Naive thymus-derived CD8-positive, alpha-beta T cell (primary cell): ENCODE results near the gene METTL24. TPM values are rescaled to one million over a fixed set of nuclear protein-coding genes. Genes with fewer than 3 reads are reported as not detected.
A peak's percentile ranks its signal among the peaks of the same experiment; 100 is the strongest.

Experiments
- ATAC-seq, 2 donors: fragments of 150-1000 bp; cut with Tn5 transposase in 1 of 2; sonication (Bioruptor Pico), chemical (Tn5 transposase) in 1 of 2; 1 replicate in 1 of 2; 2 replicates in 1 of 2; pipeline ENCODE4 v1.10.0; 2021; ENCODE audit warnings: mild to moderate bottlenecking in 2 of 2, moderate library complexity in 2 of 2
- POLR2A ChIA-PET: fragments of 350-600 bp; sonication (Branson Sonifier 250); formaldehyde crosslinking; loops from one replicate; lab custom pipeline; 2021; ENCODE audit warnings: antibody characterized with exemption; lab: Charles Lee
- DNase-seq, 10 donors: peaks; one replicate each; pipeline versions ENCODE4 v3.0.0 to v3.0.0-alpha.2; 2020 to 2022
- H3K27ac Mint-ChIP-seq, 10 donors: one replicate each; pipeline ENCODE4 v1.8.0; 2020 to 2022; ENCODE audit warnings: mild to moderate bottlenecking in 10 of 10, mixed read lengths in 10 of 10, moderate library complexity in 4 of 10, inconsistent platforms in 1 of 10
- H3K27me3 Mint-ChIP-seq, 5 donors: one replicate each; pipeline ENCODE4 v1.8.0; 2021 to 2022; ENCODE audit warnings: mixed read lengths in 5 of 5
- H3K36me3 Mint-ChIP-seq, 3 donors: one replicate each; pipeline ENCODE4 v1.8.0; 2020 to 2022; ENCODE audit warnings: mixed read lengths in 3 of 3, mild to moderate bottlenecking in 2 of 3, inconsistent platforms in 1 of 3
- H3K4me1 Mint-ChIP-seq, 4 donors: one replicate each; pipeline ENCODE4 v1.8.0; 2021 to 2022; ENCODE audit warnings: mixed read lengths in 4 of 4
- H3K4me3 Mint-ChIP-seq, 10 donors: one replicate each; pipeline ENCODE4 v1.8.0; 2020 to 2022; ENCODE audit warnings: mild to moderate bottlenecking in 10 of 10, mixed read lengths in 10 of 10, moderate library complexity in 6 of 10, inconsistent platforms in 1 of 10
- H3K9me3 Mint-ChIP-seq, 9 donors: one replicate each; pipeline ENCODE4 v1.8.0; 2020 to 2022; ENCODE audit warnings: mixed read lengths in 9 of 9, mild to moderate bottlenecking in 3 of 9, inconsistent platforms in 1 of 9, moderate library complexity in 1 of 9
- polyA plus RNA-seq, 3 donors: library from polyadenylated mRNA; unstranded; fragments of 300-500 nt; fragmentation: Illumina TruSeq; gene quantifications; one replicate each; pipeline ENCODE4 v1.2.3, GENCODE V29; 2021
- total RNA-seq, 8 experiments: library from RNA in 2 of 8; stranded (reverse) in 2 of 8; gene quantifications; one replicate each; pipeline ENCODE4 v1.2.3 and lab custom pipeline; 2021 to 2026

The METTL24 gene, protein sequence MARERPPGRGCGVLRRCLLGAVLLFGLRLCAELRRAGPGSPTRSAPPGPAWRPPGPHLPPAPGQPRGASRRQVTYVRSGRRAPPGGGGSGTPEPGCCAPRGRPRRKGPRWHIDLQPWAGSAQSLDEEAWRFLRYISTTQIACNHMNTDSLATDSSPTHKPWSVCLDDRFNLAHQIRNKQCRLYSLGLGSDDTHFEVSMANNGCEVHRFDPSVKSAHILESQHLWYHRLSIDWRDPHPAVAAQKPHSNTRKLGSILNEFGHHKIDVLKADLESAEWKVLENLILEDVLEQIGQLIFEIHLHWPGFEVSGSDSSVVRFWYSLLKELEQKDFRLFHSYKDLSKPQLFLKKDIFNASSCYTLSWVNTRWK
- total RNA-seq (1 to 10 TPM; 1.2 to 2.0 TPM), polyA plus RNA-seq (1 to 10 TPM in 1 of 3 donors, under 1 TPM in 1, not detected in 1; 0.58 to 1.3 TPM), total RNA-seq (lab: John Stamatoyannopoulos, UW) (0 to 2.4 (median 0.41) reads per million in 6 experiments)

DNA sequence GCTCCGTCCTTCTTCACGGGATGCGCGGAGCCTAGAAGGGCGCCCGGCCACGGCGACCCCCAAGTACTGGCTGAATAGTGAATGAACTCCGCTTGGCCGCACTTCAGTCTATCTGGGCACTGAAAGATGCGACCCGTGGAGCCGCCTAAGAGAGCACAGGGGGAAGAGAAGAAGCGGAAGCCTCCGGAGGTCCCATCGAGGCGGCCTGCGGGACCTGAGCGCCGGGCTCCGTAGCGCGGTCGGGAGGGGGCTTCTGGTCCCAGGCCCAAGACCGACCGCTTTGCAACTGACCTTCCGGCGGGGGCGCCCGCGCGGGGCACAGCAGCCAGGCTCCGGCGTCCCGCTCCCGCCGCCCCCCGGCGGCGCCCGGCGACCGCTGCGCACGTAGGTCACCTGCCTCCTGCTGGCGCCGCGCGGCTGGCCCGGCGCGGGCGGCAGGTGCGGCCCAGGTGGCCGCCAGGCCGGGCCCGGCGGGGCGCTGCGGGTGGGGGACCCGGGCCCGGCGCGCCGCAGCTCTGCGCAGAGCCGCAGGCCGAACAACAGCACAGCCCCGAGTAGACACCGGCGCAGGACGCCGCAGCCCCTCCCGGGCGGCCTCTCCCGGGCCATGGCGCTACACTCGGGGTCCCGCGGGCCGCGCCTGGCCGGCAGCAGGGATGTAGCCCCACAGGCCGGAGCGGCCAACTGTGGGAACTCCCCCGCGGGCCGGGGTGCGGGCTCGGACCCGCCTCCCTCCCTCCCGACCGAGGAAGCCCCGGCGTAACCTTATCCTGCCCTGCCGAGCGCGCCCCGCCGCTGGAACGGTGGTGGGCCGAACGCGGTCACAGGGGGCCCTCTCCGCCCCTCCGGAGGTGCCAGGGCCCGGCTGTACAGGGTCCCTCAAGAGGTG is at the start of gene METTL24:
Gene METTL24, minus strand, starts transcription at position 686 of the 889 bp plus-strand sequence. Its CDS starts 77 bp downstream, at position 609.
- POLR2A ChIA-PET, result interaction anchor here (1.0 to 2.0 kb wide), 3 partner anchors 8 to 178 kb away, joined by 3 to 5 read pairs (median 4); partner anchors contain the start of gene CDC40
- Mint-ChIP-seq H3K27me3 (peaks cover 0 to 34% (median 7%) of the 10 kb centered on the region in 5 donors), H3K9me3 (no peaks in the 10 kb centered on the region), H3K4me3 (peak within 1 kb of the TSS; percentile 75 to 97 (median 93)), H3K27ac (peak within 1 kb of the TSS; percentile 8 to 94 (median 92)), H3K36me3 (no peaks in the 10 kb centered on the region), H3K4me1 (peaks cover 14 to 30% (median 19%) of the 10 kb centered on the region in 4 donors)
- peak in 9 of 10 donors; percentile 6 to 68 (median 39) for DNase-seq
- peak; percentile 75 to 82 for ATAC-seq

DNA sequence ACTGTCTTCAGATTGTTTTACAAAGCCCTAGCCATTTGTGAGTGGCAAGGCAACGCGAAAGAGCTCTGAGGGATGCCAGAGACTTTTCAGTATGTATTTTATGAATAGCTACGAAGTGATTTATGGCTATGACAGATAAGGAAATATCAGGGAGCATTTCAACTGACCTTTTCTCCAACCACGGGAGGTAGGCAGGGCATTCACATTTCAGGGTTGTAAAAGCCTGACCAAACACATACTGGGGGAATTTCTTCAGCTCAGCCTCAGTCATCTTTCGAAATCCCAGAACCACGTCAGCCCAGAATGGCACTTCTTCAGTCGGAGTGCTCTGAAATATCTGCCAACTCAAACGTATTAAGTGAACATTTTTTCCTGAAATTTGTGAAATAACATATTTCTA is 46.5 kb upstream of the METTL24 start:
- Mint-ChIP-seq H3K4me3 (no peak overlapping the region), H3K27me3 (peaks cover 0 to 3% (median 0%) of the 10 kb centered on the region in 5 donors), H3K4me1 (no peaks in the 10 kb centered on the region), H3K36me3 (no peaks in the 10 kb centered on the region), H3K27ac (no peak overlapping the region), H3K9me3 (no peaks in the 10 kb centered on the region)
- POLR2A ChIA-PET, result no interaction called here
- DNase-seq, result no peak
- ATAC-seq, result no peak

DNA sequence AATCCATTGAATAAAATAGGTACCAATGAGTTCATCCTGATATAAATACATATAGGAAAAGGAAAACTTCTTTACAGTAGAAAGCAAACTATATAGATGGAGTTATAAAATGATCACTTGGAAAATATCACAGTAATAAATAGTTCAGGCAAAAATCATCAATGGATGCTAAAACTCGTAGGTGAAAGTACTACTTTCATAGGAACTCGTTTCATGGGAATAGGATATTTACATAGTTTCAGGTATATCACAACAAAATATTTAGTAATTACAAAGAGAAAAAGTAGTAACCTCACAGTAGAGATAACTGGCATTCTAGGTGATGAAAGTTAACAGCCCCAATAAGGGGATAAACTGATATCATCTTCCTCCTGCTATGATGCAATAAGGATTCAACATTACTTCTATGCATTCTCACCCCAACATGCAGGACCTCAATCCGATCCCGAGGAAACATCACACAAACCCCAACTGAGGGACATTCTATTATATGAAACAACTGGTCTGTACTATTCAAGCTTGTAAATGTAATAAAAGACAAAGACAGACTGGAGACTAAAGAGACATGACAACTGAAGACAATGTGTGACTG is 43.5 kb upstream of the METTL24 start:
- DNase-seq, result no peak
- no peaks in the 10 kb centered on the region for H3K4me1 Mint-ChIP-seq
- peaks cover 0 to 3% (median 2%) of the 10 kb centered on the region in 5 donors for H3K27me3 Mint-ChIP-seq
- POLR2A ChIA-PET, result no interaction called here
- no peak overlapping the region for H3K4me3 Mint-ChIP-seq
- ATAC-seq, result no peak
- no peaks in the 10 kb centered on the region for H3K9me3 Mint-ChIP-seq
- H3K36me3 Mint-ChIP-seq, result no peaks in the 10 kb centered on the region
- H3K27ac Mint-ChIP-seq, result no peak overlapping the region

DNA sequence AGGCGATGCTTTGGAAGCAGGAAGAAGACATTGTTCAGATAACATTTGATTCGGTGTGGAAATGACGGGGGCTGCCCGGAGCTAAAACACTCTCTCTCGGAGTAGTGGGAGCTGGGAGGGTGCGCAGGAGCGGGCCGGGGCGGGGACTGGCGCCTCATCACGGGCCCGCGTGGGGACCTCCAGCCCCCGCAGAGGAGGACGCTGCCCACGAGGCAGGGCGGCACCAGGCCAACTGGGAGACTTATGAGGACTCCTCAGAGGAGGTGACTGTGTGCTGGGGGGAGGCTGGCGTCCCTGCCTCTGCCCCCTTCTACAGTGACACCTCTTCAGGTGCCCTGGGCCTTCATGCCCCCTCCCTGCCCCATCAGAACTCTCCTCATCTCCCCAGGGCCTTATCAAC is 42.1 kb upstream of the METTL24 start:
- POLR2A ChIA-PET, result no interaction called here
- no peak overlapping the region for H3K27ac Mint-ChIP-seq
- DNase-seq, result no peak
- H3K4me1 Mint-ChIP-seq, result no peaks in the 10 kb centered on the region
- no peaks in the 10 kb centered on the region for H3K9me3 Mint-ChIP-seq
- H3K27me3 Mint-ChIP-seq, result peaks cover 0 to 3% (median 2%) of the 10 kb centered on the region in 5 donors
- no peaks in the 10 kb centered on the region for H3K36me3 Mint-ChIP-seq
- ATAC-seq, result no peak
- H3K4me3 Mint-ChIP-seq, result peak overlapping the region in 4 of 10 donors; percentile 49 to 67 (median 59)

DNA sequence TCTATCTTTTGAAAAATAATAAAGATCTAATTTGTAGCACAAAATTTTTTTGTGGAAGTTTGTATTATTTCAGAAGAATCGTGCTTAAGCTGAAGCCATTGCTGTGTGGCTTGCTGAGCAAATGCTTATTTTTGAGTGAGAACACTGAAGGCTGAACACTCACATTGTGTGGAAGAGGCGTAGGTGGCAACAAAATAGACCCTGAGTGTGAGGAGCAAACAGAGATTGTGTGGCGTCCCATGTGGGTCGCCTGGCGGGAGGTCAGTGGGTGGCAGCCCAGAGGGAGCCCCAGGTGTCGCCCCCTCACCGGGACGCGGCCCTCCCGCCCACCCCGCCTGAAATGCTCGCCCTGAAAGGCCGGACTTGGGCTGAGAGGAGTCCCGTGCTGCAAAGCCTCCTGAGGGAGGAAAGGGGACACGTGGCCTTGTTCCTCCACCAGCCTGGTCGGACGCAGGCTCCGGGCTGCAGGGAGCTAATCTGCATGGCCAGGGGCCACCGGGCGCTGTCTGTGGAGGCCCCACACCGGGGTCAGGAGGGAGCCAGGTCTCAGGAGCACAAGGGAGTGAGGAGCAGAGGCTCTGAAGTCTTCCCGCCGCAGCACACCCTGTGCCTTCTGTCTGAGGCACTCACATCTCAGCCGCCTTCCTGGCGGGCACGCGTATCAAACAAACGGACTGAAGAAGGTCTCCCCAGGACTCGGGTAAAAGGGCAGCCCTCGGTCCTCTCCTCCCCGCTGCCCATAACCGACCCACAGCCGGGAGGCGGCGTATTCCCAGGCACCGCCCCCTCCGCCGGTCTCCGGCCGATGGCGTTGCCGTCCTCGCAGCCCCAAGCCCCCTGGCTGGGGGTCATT is 41.3 kb upstream of the METTL24 start:
- ATAC-seq, result no peak
- POLR2A ChIA-PET, result no interaction called here
- no peak overlapping the region for H3K27ac Mint-ChIP-seq
- no peaks in the 10 kb centered on the region for H3K36me3 Mint-ChIP-seq
- no peaks in the 10 kb centered on the region for H3K4me1 Mint-ChIP-seq
- no peaks in the 10 kb centered on the region for H3K9me3 Mint-ChIP-seq
- H3K27me3 Mint-ChIP-seq, result peaks cover 0 to 3% (median 2%) of the 10 kb centered on the region in 5 donors
- H3K4me3 Mint-ChIP-seq, result peak overlapping the region in 5 of 10 donors; percentile 5 to 70 (median 63)
- peak in 1 of 10 donors; percentile 13 for DNase-seq

DNA sequence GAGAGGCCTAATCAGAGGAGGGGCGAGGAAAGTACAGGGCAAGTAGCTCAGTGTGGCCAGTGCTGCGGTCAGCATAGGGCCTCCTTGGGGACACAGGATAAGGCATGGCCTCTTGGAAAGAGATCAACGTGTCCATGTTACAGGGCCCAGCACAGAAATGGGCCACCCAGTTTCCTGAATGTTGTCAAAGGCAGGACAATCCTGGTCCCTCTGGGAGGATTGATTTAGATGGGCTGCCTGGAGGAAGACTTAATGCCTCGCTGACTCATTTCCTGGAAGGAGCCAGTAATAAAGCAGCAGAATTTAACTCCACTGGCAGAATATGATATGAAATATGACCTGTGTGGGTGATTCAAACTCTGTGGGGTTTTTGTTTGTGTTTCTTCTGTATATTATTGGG is 40.6 kb upstream of the METTL24 start:
- peaks cover 0 to 3% (median 2%) of the 10 kb centered on the region in 5 donors for H3K27me3 Mint-ChIP-seq
- H3K4me1 Mint-ChIP-seq, result no peaks in the 10 kb centered on the region
- DNase-seq, result no peak
- peak overlapping the region in 1 of 10 donors; percentile 30 for H3K4me3 Mint-ChIP-seq
- H3K36me3 Mint-ChIP-seq, result no peaks in the 10 kb centered on the region
- no peaks in the 10 kb centered on the region for H3K9me3 Mint-ChIP-seq
- no peak overlapping the region for H3K27ac Mint-ChIP-seq
- POLR2A ChIA-PET, result no interaction called here
- no peak for ATAC-seq

DNA sequence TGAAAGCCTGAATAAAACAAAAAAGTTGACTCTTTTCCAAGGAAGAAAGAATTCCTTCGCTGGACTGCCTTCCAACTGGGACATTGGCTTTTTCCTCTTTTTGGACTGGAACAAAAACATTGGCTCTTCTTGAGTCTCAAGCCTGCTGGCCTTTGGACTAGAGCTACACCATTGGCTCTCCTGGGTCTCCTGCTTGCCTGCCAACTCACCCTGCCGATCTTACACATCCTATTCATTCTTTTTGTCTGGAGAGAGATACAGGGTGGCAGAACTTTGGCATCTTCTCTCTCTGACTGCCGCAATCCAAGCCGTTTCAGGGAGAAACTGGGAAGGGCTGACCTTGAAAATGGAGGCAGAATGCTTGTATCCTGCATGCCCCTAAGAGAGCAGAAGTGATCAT is 37.1 kb upstream of the METTL24 start:
- peaks cover 6 to 9% (median 7%) of the 10 kb centered on the region in 4 donors for H3K4me1 Mint-ChIP-seq
- no peaks in the 10 kb centered on the region for H3K9me3 Mint-ChIP-seq
- H3K27me3 Mint-ChIP-seq, result peaks cover 0 to 3% (median 2%) of the 10 kb centered on the region in 5 donors
- POLR2A ChIA-PET, result no interaction called here
- H3K27ac Mint-ChIP-seq, result peak overlapping the region in 1 of 10 donors; percentile 32
- no peak for ATAC-seq
- H3K36me3 Mint-ChIP-seq, result no peaks in the 10 kb centered on the region
- DNase-seq, result no peak
- no peak overlapping the region for H3K4me3 Mint-ChIP-seq

DNA sequence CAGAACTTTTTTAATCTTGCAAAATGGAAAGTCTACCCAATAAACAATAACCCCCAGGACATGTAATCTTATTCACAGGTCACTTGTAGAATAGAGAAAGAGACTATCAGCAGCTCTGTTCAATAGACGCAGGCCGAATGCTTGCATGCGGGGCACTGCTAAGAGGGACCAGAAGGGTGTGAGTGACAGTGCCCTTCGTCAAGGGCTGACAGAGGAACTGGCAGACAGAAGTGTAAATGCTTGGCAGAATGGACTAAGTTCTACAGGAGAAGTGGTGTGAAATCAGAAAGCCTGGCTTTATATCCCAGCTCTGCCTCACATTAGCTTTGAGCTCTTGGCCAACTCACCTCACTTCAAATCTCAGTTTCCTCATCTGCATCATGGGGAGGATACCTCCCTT is 36.3 kb upstream of the METTL24 start:
- H3K27me3 Mint-ChIP-seq, result peaks cover 0 to 3% (median 2%) of the 10 kb centered on the region in 5 donors
- peaks cover 14 to 18% (median 15%) of the 10 kb centered on the region in 4 donors for H3K4me1 Mint-ChIP-seq
- POLR2A ChIA-PET, result interaction anchor here (0.6 kb wide), 1 partner anchor 480 kb away, joined by 3 read pairs; the partner anchor contains the start of gene AMD1
- ATAC-seq, result no peak
- H3K9me3 Mint-ChIP-seq, result no peaks in the 10 kb centered on the region
- H3K27ac Mint-ChIP-seq, result no peak overlapping the region
- H3K4me3 Mint-ChIP-seq, result no peak overlapping the region
- no peak for DNase-seq
- no peaks in the 10 kb centered on the region for H3K36me3 Mint-ChIP-seq

DNA sequence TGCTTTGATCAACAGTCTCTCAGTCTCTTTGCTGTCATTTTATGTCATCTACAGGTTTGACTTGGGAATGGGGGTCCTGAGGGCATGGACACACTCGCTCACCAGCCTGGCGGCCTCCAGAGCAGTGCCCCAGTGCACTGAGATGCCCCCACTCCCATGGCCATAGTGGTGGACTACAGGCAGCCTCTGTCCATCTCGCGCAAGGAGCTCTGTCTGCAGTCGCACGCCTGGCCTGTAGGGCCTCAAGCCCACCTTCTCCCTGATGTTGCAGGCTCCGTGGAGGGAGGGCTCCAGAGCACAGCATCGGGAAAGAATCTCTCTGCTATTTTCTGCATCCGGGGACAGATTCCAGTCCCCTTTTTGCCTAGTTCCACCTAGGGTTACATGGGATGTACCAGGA is 34.6 kb upstream of the METTL24 start:
- no peak for DNase-seq
- peaks cover 25 to 30% (median 27%) of the 10 kb centered on the region in 4 donors for H3K4me1 Mint-ChIP-seq

DNA sequence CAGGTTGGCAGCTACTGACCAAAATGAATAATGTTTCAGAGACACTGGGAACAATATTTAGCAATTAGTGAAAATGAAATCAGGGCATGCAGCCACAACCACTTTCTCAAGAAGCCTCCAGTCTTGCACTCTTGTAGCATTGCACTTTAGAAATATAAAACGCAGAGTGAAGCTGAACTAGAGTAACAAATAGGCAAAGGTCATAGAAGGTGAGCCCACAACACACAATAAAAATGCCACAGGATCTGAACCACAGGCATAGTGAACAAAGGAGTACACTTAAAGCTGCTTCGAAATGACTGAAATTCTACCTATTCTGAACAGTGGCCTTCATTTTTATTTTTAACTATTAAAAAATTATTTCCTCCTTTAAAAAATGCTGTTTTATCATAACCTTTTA is 32.3 kb upstream of the METTL24 start:
- Mint-ChIP-seq H3K36me3 (no peaks in the 10 kb centered on the region), H3K27ac (peak overlapping the region; percentile 76 to 97 (median 90)), H3K9me3 (no peaks in the 10 kb centered on the region), H3K27me3 (no peaks in the 10 kb centered on the region), H3K4me1 (peaks cover 25 to 44% (median 35%) of the 10 kb centered on the region in 4 donors), H3K4me3 (peak overlapping the region; percentile 13 to 80 (median 66))
- peak in 4 of 10 donors; percentile 41 to 62 (median 55) for DNase-seq
- POLR2A ChIA-PET, result interaction anchor here (0.7 to 4.2 kb wide), 14 partner anchors 23 to 1008 kb away, joined by 3 to 38 read pairs (median 3); partner anchors contain the start of genes AK9, CD164, CDC40 and CDK19
- ATAC-seq, result peak; percentile 69 to 82

More for the DNA sequence above, 34.6 kb upstream of the METTL24 start:
- H3K4me3 Mint-ChIP-seq, result no peak overlapping the region
- no peak for ATAC-seq
- no peaks in the 10 kb centered on the region for H3K36me3 Mint-ChIP-seq
- POLR2A ChIA-PET, result no interaction called here
- peak overlapping the region in 1 of 10 donors; percentile 83 for H3K27ac Mint-ChIP-seq
- H3K27me3 Mint-ChIP-seq, result no peaks in the 10 kb centered on the region
- H3K9me3 Mint-ChIP-seq, result no peaks in the 10 kb centered on the region

DNA sequence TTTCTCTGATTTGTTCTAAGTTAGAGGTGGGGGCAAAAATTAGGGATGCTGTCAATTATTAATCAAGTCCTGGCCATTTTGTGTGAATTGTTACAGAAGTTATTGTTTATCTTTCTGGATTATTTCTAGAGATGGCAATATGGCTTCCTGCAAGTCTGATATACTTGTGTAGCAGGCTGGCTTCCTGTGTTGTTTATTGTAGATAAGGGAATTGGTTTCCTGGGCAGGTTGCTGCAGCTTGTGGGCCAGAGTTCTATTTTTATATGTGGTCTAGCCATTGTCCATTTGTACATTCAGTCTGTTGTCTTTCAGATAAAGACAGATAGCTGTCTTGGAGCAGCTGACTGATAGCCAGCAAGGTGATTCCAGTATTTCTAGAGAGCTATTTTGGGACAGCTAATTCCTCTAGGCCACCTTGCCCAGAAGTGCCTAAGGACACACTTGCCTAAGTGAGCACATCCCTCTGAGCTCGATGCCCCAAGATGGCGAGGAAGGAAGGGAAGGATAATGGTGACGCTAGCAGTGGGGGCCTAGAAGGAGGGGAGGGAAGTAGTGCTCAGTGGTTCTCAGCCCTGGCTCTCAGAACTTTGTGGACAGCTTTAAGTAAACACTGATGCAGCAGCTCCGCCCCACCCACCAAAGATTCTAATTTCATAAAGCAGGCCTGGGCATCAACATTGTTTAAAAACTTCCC is 31.7 kb upstream of the METTL24 start:
- Mint-ChIP-seq H3K9me3 (no peaks in the 10 kb centered on the region), H3K4me1 (peaks cover 25 to 44% (median 35%) of the 10 kb centered on the region in 4 donors), H3K4me3 (peak overlapping the region in 9 of 10 donors; percentile 32 to 80 (median 67)), H3K27ac (peak overlapping the region; percentile 76 to 97 (median 90)), H3K36me3 (no peaks in the 10 kb centered on the region), H3K27me3 (no peaks in the 10 kb centered on the region)
- DNase-seq (peak in 3 of 10 donors; percentile 3 to 12 (median 6)), ATAC-seq (peak; percentile 52 to 54)
- POLR2A ChIA-PET, result interaction anchor here (0.7 to 4.2 kb wide), 11 partner anchors 22 to 1007 kb away, joined by 3 to 38 read pairs (median 3); partner anchors contain the start of genes AK9, CD164, CDC40 and CDK19
